Stimulated activated CD8-positive, alpha-beta memory T cell treated with anti-CD3 and anti-CD28 coated beads, Interleukin-4, amount 100 ng/mL, for 48 hours (primary cell): ENCODE data around the gene RHBDL1.

ENCODE experiments used
- DNase-seq: peaks from one replicate; pipeline ENCODE4 v3.0.0-alpha.2; 2020

RHBDL1 gene

DNA sequence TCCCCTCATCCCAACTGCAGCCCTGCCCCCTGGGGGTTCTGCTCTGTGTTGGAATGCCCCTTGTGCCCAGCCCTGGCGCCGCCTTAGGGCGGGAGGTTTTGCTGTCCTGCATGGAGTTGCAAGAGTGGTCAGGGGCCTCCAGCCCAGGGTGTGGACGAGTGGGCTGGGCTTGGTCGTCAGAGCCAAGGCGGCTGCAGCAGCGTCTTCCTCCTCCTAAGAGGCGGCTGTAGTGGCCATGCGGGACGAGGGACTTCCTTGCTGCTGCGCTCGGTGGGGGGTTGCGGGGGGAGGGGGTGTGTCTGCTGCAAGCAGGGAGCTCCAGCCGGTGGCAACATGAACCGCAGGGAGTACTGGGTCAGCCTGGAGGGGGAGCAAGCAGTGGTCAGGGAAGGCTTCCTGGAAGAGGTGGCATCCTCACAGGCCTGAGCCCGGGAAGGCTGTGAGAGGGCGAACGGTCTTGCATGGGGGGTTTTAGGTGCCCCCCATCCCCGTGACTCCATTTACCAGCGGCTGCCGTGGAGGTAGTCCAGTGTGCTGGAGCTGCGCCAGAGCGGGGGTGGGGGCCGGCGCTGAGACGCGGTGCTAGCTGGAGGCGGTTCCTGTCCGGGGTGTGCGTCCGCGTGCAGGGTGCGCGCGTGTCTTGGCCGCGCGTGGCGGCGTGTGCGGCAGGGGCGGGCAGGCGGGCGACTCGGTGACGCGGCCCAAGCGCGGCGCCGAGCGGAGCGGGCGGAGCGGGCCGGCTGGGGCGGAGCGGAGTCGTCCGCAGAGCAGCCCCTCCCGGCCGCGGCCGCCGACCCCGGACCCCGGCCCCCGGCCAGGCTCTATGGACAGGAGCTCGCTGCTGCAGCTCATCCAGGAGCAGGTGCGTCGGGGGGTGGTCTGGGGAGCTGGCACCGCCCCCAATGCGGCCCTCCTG is at the start of gene RHBDL1:
Gene RHBDL1 (plus strand): TSS at position 704 of the 916 bp plus-strand sequence. CDS start 120 bp downstream, at position 824.
- DNase-seq: no peak

DNA sequence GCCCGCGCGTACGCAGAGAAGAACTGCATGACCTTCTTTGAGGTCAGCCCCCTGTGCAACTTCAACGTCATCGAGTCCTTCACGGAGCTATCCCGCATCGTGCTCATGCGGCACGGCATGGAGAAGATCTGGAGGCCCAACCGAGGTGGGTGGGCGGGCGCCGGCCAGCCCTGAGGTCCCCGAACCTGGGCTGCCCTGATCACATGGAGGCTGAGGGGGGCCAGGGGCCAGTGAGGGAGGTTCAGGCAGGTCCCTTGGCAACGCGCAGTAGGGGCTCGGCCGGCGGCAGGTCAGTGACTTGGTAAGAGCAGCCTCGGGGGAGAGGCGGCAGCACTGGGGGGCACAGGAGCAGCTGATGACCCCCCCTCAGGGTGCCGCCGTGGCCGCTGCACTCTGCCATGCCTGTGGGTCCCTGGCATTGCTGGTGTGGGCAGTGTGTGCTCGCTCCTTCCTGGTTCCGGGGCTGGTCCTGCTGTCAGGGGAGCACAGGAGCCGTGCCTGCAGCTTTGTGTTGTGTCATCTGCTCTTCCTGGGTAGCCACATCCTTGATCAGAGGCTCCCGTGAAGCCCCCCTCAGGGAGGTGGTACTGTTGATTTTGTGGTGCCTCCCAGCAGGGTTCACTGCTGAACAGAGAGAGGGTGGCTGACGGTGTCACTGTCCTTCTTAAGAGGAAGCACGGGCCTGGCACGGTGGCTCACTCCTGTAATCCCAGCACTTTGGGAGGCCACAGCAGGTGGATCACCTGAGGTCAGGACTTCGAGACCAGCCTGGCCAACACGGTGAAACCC is 49.3 kb upstream of the RHBDL1 start:
- DNase-seq: no peak

DNA sequence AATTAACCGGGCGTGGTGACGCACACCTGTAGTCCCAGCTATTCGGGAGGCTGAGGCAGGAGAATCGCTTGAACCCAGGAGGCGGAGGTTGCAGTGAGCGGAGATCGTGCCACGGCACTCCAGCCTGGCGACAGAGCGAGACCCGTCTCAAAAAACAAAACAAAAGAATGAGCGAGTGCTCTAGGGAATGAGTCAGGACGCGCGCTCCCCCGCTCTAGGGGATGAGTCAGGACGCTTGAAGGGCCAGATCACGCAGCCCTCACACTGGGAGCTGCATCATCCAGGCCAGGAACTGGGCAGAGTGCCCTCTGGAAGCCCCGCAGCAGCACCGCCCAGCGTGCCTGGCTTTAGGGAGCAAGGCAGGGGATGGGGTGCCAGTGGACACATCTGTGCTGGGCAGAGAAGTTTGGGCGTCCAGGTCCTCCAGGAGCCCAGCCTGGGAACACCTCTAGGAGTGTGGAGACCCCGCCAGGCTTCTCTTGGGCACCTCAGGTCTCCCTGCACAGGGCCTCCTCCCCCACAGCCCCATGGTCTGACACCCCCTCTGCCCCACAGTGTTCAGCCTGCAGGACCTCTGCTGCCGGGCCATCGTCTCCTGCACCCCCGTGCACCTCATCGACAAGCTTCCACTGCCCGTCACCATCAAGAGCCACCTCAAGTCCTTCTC is 48.6 kb upstream of the RHBDL1 start:
- no peak for DNase-seq

DNA sequence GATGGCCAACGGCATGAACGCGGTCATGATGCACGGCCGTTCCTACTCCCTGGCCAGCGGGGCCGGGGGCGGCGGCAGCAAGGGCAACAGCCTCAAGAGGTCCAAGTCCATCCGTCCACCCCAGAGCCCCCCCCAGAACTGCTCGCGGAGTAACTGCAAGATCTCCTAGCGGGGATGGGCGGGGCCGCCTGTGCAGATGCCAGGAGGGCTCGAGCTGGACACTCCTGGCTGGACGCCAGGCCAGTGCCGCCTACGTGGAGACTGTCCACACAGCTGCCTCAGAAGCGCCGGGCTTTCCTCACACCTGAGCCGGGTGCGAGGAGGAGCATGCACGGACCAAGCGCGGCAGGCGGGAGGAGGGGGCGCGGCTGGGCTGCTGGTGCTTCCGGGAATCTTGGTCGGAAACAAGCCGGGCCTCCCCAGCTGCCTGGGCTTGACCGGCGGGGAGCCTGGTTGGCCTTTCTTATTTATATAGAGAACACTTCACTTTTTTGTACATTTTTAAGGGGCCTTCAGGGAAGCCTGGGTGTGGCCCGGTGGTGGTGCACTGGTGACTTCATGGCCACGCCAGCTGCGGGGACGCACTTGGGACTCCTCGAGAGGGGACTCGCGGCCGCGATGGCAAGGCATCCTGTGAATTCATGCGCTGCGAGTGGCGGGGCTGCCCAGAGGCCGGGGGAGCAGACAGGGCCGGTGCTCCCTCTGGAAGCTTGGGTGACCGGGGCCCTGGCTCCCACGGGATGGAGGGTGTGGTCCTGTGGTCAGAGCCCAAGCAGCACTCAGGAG is 47.8 kb upstream of the RHBDL1 start:
- DNase-seq: no peak

DNA sequence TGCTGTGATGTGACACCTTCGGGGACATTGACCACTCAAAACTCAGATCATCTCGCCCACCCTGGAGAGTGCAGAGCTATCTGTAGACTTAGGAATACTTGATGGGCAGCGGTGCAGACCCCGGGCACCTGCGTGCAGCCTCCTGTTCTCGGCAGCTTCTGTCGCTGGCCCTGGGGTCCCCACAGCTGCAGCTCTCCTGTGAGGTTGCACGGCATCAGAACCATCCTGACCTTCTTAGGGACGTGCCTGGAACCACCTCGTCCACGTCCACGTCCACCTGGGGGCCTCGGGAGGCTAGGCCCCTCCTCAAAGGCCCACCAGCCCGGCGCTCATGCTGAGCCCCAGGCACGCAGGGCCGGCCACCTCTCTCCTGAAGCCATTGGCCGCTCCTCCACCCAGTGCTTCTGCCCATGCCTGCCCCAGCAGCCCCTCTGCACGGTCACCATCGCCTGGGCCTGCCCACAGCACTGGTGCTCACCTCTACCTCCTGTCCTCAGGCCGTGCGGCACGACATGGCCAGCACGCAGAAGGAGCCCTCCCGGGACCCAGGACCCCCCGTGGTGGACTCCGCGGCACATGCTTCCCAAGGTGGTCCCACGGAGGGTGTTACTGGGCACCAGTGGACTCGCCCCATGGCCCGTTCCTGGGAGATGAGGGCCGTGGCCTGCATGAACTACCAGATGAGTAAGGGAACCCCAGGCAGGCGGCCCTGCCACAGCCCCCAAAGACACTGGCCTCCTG is 47.0 kb upstream of the RHBDL1 start:
- DNase-seq: no peak

DNA sequence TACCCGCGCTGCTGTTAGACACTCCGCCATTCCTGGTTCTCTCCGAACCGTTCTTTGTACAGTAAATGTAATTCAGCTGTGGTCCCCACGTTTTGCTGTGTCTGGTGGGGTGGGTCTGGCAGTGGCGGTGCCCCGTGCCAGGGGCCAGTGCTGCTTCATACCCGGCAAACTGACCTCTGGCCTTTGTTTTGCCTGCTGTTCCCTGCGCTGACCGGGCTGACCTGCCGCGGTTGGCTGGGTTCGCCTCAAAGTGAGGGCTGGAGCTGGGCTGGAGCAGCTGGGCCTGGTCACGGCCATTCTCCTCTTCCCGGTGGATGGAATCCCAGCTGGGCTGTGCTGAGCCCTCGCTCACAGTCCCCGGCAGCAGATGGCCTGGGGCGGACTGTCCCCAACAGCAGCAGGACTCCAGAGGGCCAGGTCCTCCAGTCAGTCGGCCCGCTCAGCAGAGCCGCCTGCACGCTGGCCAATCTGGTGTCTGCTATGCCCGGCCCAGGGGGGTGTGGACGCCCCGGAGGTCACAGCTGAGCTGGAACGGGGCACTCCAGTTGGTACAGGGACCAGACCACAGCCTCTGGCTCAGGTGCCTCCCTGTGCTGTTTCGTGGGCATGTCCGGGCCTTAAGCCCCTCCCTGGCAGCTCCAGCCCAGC is 46.2 kb upstream of the RHBDL1 start:
- no peak for DNase-seq

DNA sequence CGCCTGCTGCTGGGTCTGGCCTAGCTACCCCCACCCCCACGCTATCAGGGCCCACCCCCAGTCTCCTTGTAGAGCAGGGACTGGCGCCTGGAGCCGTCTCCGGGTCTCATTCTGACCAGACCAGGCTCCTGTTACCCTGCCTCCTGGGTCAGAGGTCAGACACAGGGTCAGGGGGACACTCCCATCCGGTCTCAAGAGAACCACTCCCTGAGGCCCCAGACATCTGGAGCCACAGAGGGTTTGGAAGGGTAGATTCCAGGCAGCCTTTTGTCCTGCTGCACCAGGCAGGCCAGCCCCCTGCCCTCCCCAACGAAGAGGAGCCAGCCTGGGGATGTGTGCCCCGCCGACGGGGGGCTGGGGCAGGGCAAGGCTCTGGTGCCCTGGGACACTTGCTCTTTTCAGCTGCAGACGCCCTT is 45.6 kb upstream of the RHBDL1 start:
- no peak for DNase-seq

DNA sequence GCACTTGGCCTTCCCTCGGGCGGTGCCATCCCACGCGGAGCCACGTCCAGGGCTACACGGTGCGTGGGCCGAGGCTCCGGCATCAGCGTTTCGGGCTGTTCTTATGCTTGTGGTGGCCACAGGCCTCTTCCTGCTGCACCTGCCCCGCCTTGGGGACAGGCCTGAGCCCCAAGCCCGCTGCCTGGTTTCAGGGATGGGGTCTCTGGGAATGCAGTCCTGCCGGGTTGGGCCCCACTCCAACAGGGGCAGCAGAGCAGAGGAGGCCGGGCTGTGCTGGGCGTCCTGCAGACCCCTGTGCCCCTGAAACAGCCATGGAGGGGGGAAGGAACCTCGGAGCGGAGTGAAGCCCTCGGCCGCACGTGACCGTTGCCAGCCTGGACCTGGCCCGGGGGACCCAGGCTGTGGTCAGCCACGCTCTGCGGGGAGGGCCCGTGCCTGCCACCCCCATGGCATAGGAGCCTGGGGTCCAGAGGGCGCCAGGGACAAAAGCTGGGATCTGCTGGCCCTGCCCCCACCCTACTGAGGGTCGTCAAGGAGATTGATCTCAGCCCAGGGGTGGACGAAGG is 45.1 kb upstream of the RHBDL1 start:
- DNase-seq: no peak

DNA sequence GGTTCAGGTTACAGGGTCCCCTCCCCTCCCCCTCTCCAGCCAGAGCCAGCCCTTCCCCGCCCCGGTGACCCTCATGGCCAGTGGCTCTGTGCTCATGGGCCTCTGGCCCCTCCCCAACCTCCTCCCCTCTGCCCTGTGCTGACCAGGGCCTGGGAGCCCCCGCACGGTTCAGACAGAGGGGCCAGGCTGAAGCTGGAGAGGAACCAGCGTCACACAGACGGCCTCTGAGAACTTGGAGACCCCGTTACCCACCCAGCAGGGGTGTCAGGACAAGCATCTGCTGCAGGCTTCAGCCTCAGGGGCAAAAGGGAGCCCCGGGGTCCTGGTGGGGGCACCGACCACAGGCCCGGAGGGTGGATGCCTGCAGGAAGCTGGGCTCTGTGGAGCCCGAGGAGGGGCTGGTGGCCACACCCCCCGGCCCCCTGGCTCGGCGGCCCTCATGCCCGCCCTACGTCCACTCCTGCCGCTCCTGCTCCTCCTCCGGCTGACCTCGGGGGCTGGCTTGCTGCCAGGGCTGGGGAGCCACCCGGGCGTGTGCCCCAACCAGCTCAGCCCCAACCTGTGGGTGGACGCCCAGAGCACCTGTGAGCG is 44.6 kb upstream of the RHBDL1 start, which contains the start of gene WFIKKN1:
Gene WFIKKN1 (plus strand): TSS at position 171 of the 591 bp plus-strand sequence. CDS start 269 bp downstream, at position 440.
- DNase-seq: no peak

DNA sequence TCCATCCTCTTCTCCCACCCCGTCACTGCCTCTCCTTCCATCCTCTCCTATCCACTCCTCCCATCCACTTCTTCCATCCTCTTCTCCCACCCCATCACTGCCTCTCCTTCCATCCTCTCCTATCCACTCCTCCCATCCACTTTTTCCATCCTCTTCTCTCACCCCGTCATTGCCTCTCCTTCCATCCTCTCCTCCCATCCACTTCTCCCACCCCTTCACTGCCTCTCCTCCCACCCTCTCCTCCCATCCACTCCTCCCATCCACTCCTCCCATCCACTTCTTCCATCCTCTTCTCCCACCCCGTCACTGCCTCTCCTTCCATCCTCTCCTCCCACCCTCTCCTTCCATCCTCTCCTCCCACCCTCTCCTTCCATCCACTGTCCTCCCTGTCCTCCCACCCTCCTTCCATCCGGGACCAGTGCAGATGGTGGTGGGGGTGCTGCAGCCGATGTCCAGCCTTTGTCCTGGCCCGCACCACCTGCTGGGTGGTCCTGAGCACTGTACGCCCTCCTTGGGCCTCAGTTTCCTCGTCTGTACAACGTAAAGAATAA is 43.6 kb upstream of the RHBDL1 start:
- DNase-seq: no peak

DNA sequence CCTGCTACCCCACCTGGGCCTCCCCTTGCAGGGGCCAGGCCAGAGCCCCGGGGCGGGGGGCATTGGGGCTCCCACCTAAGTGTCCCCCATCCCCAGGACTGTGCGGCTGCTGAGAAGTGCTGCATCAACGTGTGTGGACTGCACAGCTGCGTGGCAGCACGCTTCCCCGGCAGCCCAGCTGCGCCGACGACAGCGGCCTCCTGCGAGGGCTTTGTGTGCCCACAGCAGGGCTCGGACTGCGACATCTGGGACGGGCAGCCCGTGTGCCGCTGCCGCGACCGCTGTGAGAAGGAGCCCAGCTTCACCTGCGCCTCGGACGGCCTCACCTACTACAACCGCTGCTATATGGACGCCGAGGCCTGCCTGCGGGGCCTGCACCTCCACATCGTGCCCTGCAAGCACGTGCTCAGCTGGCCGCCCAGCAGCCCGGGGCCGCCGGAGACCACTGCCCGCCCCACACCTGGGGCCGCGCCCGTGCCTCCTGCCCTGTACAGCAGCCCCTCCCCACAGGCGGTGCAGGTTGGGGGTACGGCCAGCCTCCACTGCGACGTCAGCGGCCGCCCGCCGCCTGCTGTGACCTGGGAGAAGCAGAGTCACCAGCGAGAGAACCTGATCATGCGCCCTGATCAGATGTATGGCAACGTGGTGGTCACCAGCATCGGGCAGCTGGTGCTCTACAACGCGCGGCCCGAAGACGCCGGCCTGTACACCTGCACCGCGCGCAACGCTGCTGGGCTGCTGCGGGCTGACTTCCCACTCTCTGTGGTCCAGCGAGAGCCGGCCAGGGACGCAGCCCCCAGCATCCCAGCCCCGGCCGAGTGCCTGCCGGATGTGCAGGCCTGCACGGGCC is 42.8 kb upstream of the RHBDL1 start:
- no peak for DNase-seq

DNA sequence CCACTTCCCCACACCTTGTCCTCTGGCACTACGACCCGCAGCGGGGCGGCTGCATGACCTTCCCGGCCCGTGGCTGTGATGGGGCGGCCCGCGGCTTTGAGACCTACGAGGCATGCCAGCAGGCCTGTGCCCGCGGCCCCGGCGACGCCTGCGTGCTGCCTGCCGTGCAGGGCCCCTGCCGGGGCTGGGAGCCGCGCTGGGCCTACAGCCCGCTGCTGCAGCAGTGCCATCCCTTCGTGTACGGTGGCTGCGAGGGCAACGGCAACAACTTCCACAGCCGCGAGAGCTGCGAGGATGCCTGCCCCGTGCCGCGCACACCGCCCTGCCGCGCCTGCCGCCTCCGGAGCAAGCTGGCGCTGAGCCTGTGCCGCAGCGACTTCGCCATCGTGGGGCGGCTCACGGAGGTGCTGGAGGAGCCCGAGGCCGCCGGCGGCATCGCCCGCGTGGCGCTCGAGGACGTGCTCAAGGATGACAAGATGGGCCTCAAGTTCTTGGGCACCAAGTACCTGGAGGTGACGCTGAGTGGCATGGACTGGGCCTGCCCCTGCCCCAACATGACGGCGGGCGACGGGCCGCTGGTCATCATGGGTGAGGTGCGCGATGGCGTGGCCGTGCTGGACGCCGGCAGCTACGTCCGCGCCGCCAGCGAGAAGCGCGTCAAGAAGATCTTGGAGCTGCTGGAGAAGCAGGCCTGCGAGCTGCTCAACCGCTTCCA is 42.0 kb upstream of the RHBDL1 start:
- DNase-seq: no peak

DNA sequence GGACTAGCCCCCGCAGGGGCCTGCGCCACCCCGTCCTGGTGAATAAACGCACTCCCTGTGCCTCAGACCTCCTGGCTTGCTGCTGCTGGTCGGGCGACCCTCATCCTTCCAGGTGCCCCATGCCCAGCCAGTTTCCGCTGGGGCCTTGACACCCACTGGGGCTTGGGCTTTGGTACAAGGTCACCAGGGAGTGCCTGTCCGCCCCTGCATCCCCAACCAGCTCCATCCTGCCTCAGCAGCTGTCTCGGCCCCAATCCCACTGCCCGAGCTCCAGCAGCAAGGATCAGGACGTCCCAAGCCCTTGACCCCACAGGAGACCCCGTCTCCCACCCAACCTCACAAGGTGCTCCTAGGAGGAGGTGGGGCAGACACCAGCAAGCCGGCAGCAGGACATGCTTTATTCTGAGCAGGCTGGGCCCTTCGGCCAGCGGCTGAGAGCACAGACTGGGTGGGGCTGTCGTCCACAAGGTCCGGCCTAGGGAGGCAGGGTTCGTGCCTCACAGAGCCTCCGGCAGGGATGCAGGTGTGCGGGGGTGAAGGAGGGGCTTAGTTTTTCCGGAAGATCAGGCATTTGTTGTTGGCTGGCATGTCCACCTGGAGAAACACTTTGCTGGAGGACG is 41.3 kb upstream of the RHBDL1 start:
- no peak for DNase-seq

DNA sequence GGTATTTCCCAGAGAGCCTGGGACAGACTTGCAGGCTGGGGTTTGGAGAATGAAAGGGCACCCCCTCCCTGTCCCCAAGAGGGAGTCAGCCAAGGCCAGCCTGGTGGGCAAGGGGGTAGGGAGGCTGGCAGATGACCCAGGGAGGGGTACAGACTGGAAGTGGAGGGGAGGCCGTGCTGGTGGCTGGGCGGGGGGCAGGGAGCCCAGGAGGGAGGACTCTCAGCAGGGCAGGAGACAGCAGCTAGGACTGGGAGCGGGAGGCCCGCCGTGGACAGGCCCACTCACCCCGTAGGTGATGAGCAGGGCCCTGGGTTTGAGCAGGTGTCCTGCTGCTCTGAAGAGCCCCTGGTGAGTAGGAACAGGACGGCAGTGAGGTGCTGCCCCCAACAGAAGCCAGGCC is 40.5 kb upstream of the RHBDL1 start:
- DNase-seq: no peak

DNA sequence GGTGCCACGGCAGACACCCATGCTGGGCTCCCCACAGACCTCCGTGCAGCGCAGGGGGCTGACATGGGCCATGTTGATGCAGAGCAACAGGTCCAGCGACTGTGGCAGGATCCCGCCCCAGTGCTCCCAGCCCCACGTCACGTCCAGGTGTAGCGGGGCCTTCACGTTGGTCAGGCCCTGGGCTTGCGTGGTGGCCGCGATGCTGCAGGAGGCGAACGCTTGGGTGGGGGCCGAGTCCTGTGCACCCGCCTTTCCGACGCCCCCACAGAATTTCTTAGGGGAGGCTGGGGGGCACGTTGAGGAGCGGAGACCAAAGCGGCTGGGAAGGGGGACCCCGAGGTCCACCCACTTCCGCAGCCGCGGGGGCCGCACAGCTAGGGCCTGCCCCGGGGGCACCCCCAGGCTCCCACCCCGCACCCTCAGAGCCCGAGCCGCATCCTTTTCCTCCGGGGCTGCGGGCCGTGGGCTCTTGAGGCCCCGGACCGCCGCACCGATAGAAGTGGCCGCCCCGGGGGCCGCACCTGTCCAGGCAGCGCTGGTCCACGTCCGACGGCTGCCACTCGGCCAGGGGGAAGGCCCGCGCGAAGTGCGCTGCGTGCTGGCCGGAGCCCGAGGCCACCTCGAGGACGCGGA is 39.8 kb upstream of the RHBDL1 start:
- DNase-seq: no peak

DNA sequence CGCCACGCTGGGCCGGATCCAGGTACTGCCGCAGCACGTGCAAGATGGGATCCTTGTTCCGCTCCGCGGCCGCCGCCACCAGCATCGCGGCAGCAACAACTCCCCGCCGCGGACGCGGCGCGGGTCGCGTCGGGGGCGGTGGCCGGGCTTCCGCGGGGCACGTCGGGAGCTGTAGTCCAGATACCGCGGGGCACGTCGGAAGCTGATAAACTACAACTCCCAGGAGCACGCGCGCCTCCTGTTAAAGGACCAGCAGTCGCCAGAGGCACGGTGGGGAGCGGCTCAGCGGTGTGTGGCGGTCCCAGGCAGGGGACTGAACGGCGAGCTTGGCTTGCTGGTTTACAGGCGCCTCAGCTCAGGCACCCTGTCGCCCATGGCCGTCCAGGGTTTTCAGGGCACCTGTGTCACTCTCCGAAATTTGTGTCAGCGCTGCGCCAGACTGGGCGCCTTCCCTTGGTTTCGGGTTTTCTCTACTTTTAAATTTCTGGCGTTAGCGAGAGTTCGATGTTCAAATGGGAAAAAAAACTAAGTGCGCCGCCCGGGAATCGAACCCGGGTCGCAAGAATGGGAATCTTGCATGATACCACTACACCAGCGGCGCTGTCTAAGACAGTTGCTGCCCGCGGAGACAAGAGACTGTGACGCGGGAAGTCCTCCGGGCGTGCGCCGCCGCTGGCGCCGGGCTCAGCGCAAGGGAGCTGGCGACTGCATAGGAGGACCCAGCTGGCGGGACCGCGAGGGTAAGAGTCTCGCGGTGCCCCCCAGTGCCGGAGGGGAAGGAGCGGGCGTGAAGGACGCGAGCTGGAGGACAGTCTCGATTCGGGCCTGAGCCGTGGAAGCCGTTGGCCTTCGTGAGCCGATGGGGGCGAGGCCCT is 39.0 kb upstream of the RHBDL1 start, which contains the start of gene METTL26:
Gene METTL26 (minus strand): TSS at position 100 of the 875 bp plus-strand sequence. CDS start 15 bp downstream, at position 85.
- peak; percentile 98 for DNase-seq
